Measurements from ENCODE around the gene SMYD3.
"Not testable (repeated sequence)": the region's sequence is repeated elsewhere in the genome, so short reads cannot be mapped to it uniquely, and the experiment has no call there.

SMYD3 gene

GRCh38 chr1:245715291-245715701 lies 791.8 kb downstream of the SMYD3 start:
- Histone ChIP-seq H4K20me1 (ENCODE audit: low read depth, low read length) (no peaks in the 10 kb centered on the region), H2AFZ (ENCODE audit: low read depth, low read length, severe bottlenecking) (no peak overlapping the region), H3K27ac (ENCODE audit: low read depth, low read length) (no peak overlapping the region), H3F3A (ENCODE audit: insufficient read depth) (no peaks in the 10 kb centered on the region), H3K27me3 (ENCODE audit: low read length) (no peaks in the 10 kb centered on the region), H3K4me2 (ENCODE audit: low read depth, low read length, poor library complexity, severe bottlenecking) (no peak overlapping the region), H3K9me2 (replicated peaks; ENCODE audit: insufficient read depth, low read length) (no peaks in the 10 kb centered on the region), H3K36me3 (ENCODE audit: low read length) (no peaks in the 10 kb centered on the region), H3K9me3 (ENCODE audit: insufficient read depth, low read length) (no peaks in the 10 kb centered on the region), H3K4me3 (ENCODE audit: insufficient read depth, low read length, poor library complexity, severe bottlenecking) (no peak overlapping the region), H3K9ac (ENCODE audit: low read length) (no peak overlapping the region), H3K79me2 (ENCODE audit: insufficient read depth, low read length) (no peaks in the 10 kb centered on the region)
- TF ChIP-seq CTCF (IDR thresholded peaks at IDR 0.05; ENCODE audit: insufficient read depth, low read length, poor library complexity, severe bottlenecking): no peak
- no peak for TF ChIP-seq EZH2phosphoT487 (conservative IDR thresholded peaks at IDR 0.05; ENCODE audit: low read length)

GRCh38 chr1:245714027-245714426 lies 793.1 kb downstream of the SMYD3 start:
- H3K27me3 ChIP-seq (ENCODE audit: low read length); H3F3A ChIP-seq (ENCODE audit: insufficient read depth); H3K4me2 ChIP-seq (ENCODE audit: low read depth, low read length, poor library complexity, severe bottlenecking); H3K9me3 ChIP-seq (ENCODE audit: insufficient read depth, low read length); H2AFZ ChIP-seq (ENCODE audit: low read depth, low read length, severe bottlenecking); H3K79me2 ChIP-seq (ENCODE audit: insufficient read depth, low read length); H3K9me2 ChIP-seq (replicated peaks; ENCODE audit: insufficient read depth, low read length); H3K9ac ChIP-seq (ENCODE audit: low read length); H3K4me3 ChIP-seq (ENCODE audit: insufficient read depth, low read length, poor library complexity, severe bottlenecking); H3K27ac ChIP-seq (ENCODE audit: low read depth, low read length); H3K36me3 ChIP-seq (ENCODE audit: low read length); H4K20me1 ChIP-seq (ENCODE audit: low read depth, low read length): not testable (repeated sequence)

- TF ChIP-seq CTCF (IDR thresholded peaks at IDR 0.05; ENCODE audit: insufficient read depth, low read length, poor library complexity, severe bottlenecking): no peak
- TF ChIP-seq EZH2phosphoT487 (conservative IDR thresholded peaks at IDR 0.05; ENCODE audit: low read length): no peak
Measured at GRCh38 chr1:245710961-245711903, 795.8 kb downstream of the SMYD3 start.

DNA sequence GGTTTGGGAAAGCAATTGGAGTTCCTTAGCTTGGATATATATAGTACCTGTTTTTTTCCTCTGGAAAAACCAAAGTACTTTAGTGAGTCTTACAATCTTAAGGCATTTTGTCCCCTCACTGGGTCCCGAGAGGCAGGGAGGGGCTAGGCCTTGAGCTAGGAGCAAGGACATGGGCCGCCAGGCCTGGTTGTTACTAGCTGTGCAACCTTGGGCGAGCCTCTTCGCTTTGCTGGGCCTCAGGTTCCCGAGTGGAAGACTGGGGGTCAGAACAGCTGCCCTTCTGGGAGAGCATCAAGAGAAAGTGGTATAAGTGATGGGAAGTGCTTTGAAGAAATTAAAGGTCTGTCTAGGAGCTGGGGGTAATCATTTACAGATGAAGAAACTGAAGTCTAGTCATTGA lies 799.1 kb downstream of the SMYD3 start:
- Histone ChIP-seq H3K36me3 (ENCODE audit: low read length) (no peaks in the 10 kb centered on the region), H3K9me3 (ENCODE audit: insufficient read depth, low read length) (no peaks in the 10 kb centered on the region), H3K9ac (ENCODE audit: low read length) (no peak overlapping the region), H3K4me3 (ENCODE audit: insufficient read depth, low read length, poor library complexity, severe bottlenecking) (no peak overlapping the region), H2AFZ (ENCODE audit: low read depth, low read length, severe bottlenecking) (no peak overlapping the region), H3K4me2 (ENCODE audit: low read depth, low read length, poor library complexity, severe bottlenecking) (no peak overlapping the region), H4K20me1 (ENCODE audit: low read depth, low read length) (no peaks in the 10 kb centered on the region), H3K27me3 (ENCODE audit: low read length) (no peaks in the 10 kb centered on the region), H3F3A (ENCODE audit: insufficient read depth) (no peaks in the 10 kb centered on the region), H3K27ac (ENCODE audit: low read depth, low read length) (no peak overlapping the region), H3K79me2 (ENCODE audit: insufficient read depth, low read length) (no peaks in the 10 kb centered on the region), H3K9me2 (replicated peaks; ENCODE audit: insufficient read depth, low read length) (no peaks in the 10 kb centered on the region)
- TF ChIP-seq CTCF (IDR thresholded peaks at IDR 0.05; ENCODE audit: insufficient read depth, low read length, poor library complexity, severe bottlenecking): no peak
- no peak for TF ChIP-seq EZH2phosphoT487 (conservative IDR thresholded peaks at IDR 0.05; ENCODE audit: low read length)

More at GRCh38 chr1:245710961-245711903, 795.8 kb downstream of the SMYD3 start:
- H2AFZ ChIP-seq (ENCODE audit: low read depth, low read length, severe bottlenecking): no peak overlapping the region
- H3K9me3 ChIP-seq (ENCODE audit: insufficient read depth, low read length): no peaks in the 10 kb centered on the region
- H3K9ac ChIP-seq (ENCODE audit: low read length): no peak overlapping the region
- no peaks in the 10 kb centered on the region for H3F3A ChIP-seq (ENCODE audit: insufficient read depth)
- H3K4me3 ChIP-seq (ENCODE audit: insufficient read depth, low read length, poor library complexity, severe bottlenecking): no peak overlapping the region
- no peak overlapping the region for H3K4me2 ChIP-seq (ENCODE audit: low read depth, low read length, poor library complexity, severe bottlenecking)
- no peaks in the 10 kb centered on the region for H4K20me1 ChIP-seq (ENCODE audit: low read depth, low read length)
- no peaks in the 10 kb centered on the region for H3K9me2 ChIP-seq (replicated peaks; ENCODE audit: insufficient read depth, low read length)
- H3K27ac ChIP-seq (ENCODE audit: low read depth, low read length): no peak overlapping the region
- no peaks in the 10 kb centered on the region for H3K36me3 ChIP-seq (ENCODE audit: low read length)
- no peaks in the 10 kb centered on the region for H3K27me3 ChIP-seq (ENCODE audit: low read length)
- no peaks in the 10 kb centered on the region for H3K79me2 ChIP-seq (ENCODE audit: insufficient read depth, low read length)
